B cell (primary cell): ENCODE results near the gene PLXNB1. TPM values are rescaled to one million over a fixed set of nuclear protein-coding genes. Genes with fewer than 3 reads are reported as not detected.

Experiments used
- ATAC-seq: fragments of 200-7000 bp; cut with Tn5 transposase; one replicate; pipeline ENCODE4 v1.10.0; 2021; ENCODE audit warnings: low read depth, mild to moderate bottlenecking, moderate number of reproducible peaks, moderate library complexity
- CTCF ChIA-PET: fragments of 350-600 bp; sonication (Branson Sonifier 250); formaldehyde crosslinking; loops from one replicate; lab custom pipeline; 2021; ENCODE audit warnings: antibody characterized with exemption, inconsistent platforms; lab: Charles Lee
- POLR2A ChIA-PET: fragments of 350-600 bp; sonication (Branson Sonifier 250); formaldehyde crosslinking; loops from one replicate; lab custom pipeline; 2021; ENCODE audit warnings: antibody characterized with exemption; lab: Charles Lee
- DNase-seq: peaks from one replicate; pipeline ENCODE4 v3.0.0; 2013
- H2AFZ ChIP-seq: 2 replicates; pipeline ENCODE4 v1.6.1; 2012; ENCODE audit warnings: mild to moderate bottlenecking, low read depth, low read length; ENCODE audit not compliant: insufficient read depth, poor library complexity, severe bottlenecking
- H3K27ac ChIP-seq, 2 donors: 1 replicate in 1 of 2; 2 replicates in 1 of 2; pipeline ENCODE4 v1.5.1; 2012 to 2013; ENCODE audit warnings: low read length in 2 of 2, mild to moderate bottlenecking in 2 of 2, moderate library complexity in 1 of 2
- H3K27me3 ChIP-seq, 4 experiments: fragments of 200-600 bp in 1 of 4; sonication (generic) in 1 of 4; replicated peaks in 1 of 4; 1 replicate in 2 of 4; 2 replicates in 2 of 4; pipeline versions ENCODE4 v1.6.1 to v1.7.0; 2013 to 2016; ENCODE audit warnings: low read length in 3 of 4, mild to moderate bottlenecking in 2 of 4, mixed read lengths in 1 of 4, moderate library complexity in 1 of 4; ENCODE audit not compliant: insufficient read depth in 4 of 4, control insufficient read depth in 3 of 4; ENCODE audit errors: control extremely low read depth in 1 of 4
- H3K36me3 ChIP-seq, 2 experiments: replicated peaks in 1 of 2; 1 replicate in 1 of 2; 2 replicates in 1 of 2; pipeline versions ENCODE4 v1.6.1 to v1.7.1; 2013; ENCODE audit warnings: low read length in 1 of 2; ENCODE audit not compliant: insufficient read depth in 2 of 2, control insufficient read depth in 1 of 2; ENCODE audit errors: control extremely low read depth in 1 of 2, extremely low read depth in 1 of 2
- H3K4me1 ChIP-seq, 2 donors: fragments of 200-600 bp in 1 of 2; sonication (generic) in 1 of 2; 1 replicate in 1 of 2; 2 replicates in 1 of 2; pipeline versions ENCODE4 v1.5.1 to v1.6.1; 2013 to 2017; ENCODE audit warnings: low read length in 2 of 2; ENCODE audit not compliant: control insufficient read depth in 2 of 2, insufficient read depth in 2 of 2
- H3K4me2 ChIP-seq: replicated peaks from 2 replicates; pipeline ENCODE3; 2012; ENCODE audit warnings: mild to moderate bottlenecking, low read depth, low read length; ENCODE audit not compliant: poor library complexity, severe bottlenecking
- H3K4me3 ChIP-seq, 5 experiments: fragments of 200-600 bp in 1 of 5; sonication (generic) in 1 of 5; 1 replicate in 3 of 5; 2 replicates in 2 of 5; pipeline versions ENCODE4 v1.5.1 to v1.7.0; 2011 to 2016; ENCODE audit warnings: low read length in 4 of 5, mild to moderate bottlenecking in 4 of 5, low read depth in 2 of 5, control low read depth in 1 of 5, moderate library complexity in 1 of 5; ENCODE audit not compliant: insufficient read depth in 1 of 5; ENCODE audit errors: control extremely low read depth in 1 of 5, extremely low read depth in 1 of 5
- H3K79me2 ChIP-seq: fragments of 200-600 bp; sonication (generic); one replicate; pipeline ENCODE4 v1.6.0; 2016; ENCODE audit warnings: low read length; ENCODE audit not compliant: control insufficient read depth, insufficient read depth
- H3K9ac ChIP-seq: fragments of 200-600 bp; sonication (generic); 2 replicates; pipeline ENCODE4 v1.6.1; 2017; ENCODE audit warnings: mild to moderate bottlenecking, low read length, moderate library complexity
- H3K9me3 ChIP-seq, 3 donors: one replicate each; pipeline versions ENCODE4 v1.6.1 to v1.7.1; 2013; ENCODE audit warnings: low read length in 2 of 3; ENCODE audit not compliant: control insufficient read depth in 2 of 3, insufficient read depth in 1 of 3; ENCODE audit errors: control extremely low read depth in 1 of 3
- H4K20me1 ChIP-seq: 2 replicates; pipeline ENCODE4 v1.6.0; 2012; ENCODE audit warnings: mild to moderate bottlenecking, low read length; ENCODE audit not compliant: insufficient read depth, control insufficient read depth, poor library complexity, severe bottlenecking
- H3K27ac Mint-ChIP-seq: one replicate; pipeline ENCODE4 v1.8.0; 2021; ENCODE audit warnings: mixed read lengths
- H3K27me3 Mint-ChIP-seq: one replicate; pipeline ENCODE4 v1.8.0; 2021; ENCODE audit warnings: mixed read lengths
- H3K4me1 Mint-ChIP-seq: one replicate; pipeline ENCODE4 v1.8.0; 2021; ENCODE audit warnings: mixed read lengths
- H3K4me3 Mint-ChIP-seq: one replicate; pipeline ENCODE4 v1.8.0; 2021; ENCODE audit warnings: mixed read lengths
- H3K9me3 Mint-ChIP-seq: one replicate; pipeline ENCODE4 v1.8.0; 2022; ENCODE audit warnings: mixed read lengths; ENCODE audit not compliant: insufficient read depth
- CTCF ChIP-seq: fragments of 200-600 bp; IDR thresholded peaks from one replicate; pipeline ENCODE4 v1.8.0; 2022; ENCODE audit warnings: antibody characterized with exemption, mild to moderate bottlenecking
- EZH2 ChIP-seq: IDR thresholded peaks from 2 replicates; pipeline ENCODE4 v1.6.1; 2012; ENCODE audit warnings: borderline replicate concordance, low read depth, mild to moderate bottlenecking, moderate library complexity, low read length; ENCODE audit not compliant: insufficient read depth, poor library complexity, severe bottlenecking
- WGBS: methylation state at CpG from one replicate; pipeline ENCODE4 v1.1.5; 2013; ENCODE audit warnings: missing lambda C conversion rate; ENCODE audit not compliant: insufficient coverage; 5-methylcytosine and 5-hydroxymethylcytosine counted together
- intact Hi-C: fragments of 100-400 bp; cut with micrococcal nuclease; formaldehyde crosslinking; loops from one replicate; pipeline ENCODE4 v1.10.0; 2022
- polyA plus RNA-seq: library from polyadenylated mRNA; depleted of rRNA; stranded (reverse); fragments of >200 nt; gene quantifications from 2 replicates; pipeline ENCODE4 v1.2.3, GENCODE V29; 2012
- total RNA-seq, 2 donors: library from RNA; stranded (reverse); fragments of 120-200 nt in 1 of 2; gene quantifications; 1 replicate in 1 of 2; 2 replicates in 1 of 2; pipeline versions ENCODE4 v1.2.3 to v1.2.4, GENCODE V29; 2013 to 2022

The PLXNB1 gene
- total and polyA plus RNA-seq, 2 donors (not counting 1 experiment from before 2014, with no cell fraction given): 0.95 to 5.0 TPM

- Mint-ChIP-seq H3K4me1 (no peaks in the 10 kb centered on the region), H3K9me3 (no peaks in the 10 kb centered on the region), H3K27me3 (no peaks in the 10 kb centered on the region), H3K27ac (no peak overlapping the region), H3K4me3 (no peak overlapping the region)
- ChIA-PET CTCF (no interaction called here), POLR2A (no interaction called here)
- ATAC-seq (no peak), DNase-seq (no peak)
- WGBS: 95% methylated on average over 14 of the region's 14 CpGs
- no peak overlapping the region for H3K4me2 ChIP-seq
- no peaks in the 10 kb centered on the region for H4K20me1 ChIP-seq
- TF ChIP-seq EZH2 (no peak), CTCF (no peak)
- no peaks in the 10 kb centered on the region for H3K9me3 ChIP-seq
- intact Hi-C loops: no loop called here
- no peaks in the 10 kb centered on the region for H3K79me2 ChIP-seq
- H2AFZ ChIP-seq: no peak overlapping the region
- no peak overlapping the region for H3K9ac ChIP-seq
- no peaks in the 10 kb centered on the region for H3K27me3 ChIP-seq
- H3K4me1 ChIP-seq: no peaks in the 10 kb centered on the region
- no peak overlapping the region for H3K27ac ChIP-seq
- no peak overlapping the region for H3K4me3 ChIP-seq
- no peaks in the 10 kb centered on the region for H3K36me3 ChIP-seq
Measured at GRCh38 chr3:48417529-48418108, 12.3 kb downstream of the PLXNB1 start.

GRCh38 chr3:48416546-48416945, 13.3 kb downstream of the PLXNB1 start:
- no peaks in the 10 kb centered on the region for H4K20me1 ChIP-seq
- H3K9me3 ChIP-seq: no peaks in the 10 kb centered on the region
- no peak overlapping the region for H2AFZ ChIP-seq
- no peaks in the 10 kb centered on the region for H3K4me1 Mint-ChIP-seq
- H3K9ac ChIP-seq: no peak overlapping the region
- no peak overlapping the region for H3K27ac Mint-ChIP-seq
- intact Hi-C loops: no loop called here
- H3K4me3 ChIP-seq: no peak overlapping the region
- POLR2A ChIA-PET: no interaction called here
- no peak overlapping the region for H3K27ac ChIP-seq
- no peak overlapping the region for H3K4me2 ChIP-seq
- ATAC-seq (no peak), DNase-seq (no peak)
- no peak for TF ChIP-seq CTCF
- TF ChIP-seq EZH2: no peak
- 93% methylated on average over 4 of the region's 4 CpGs for WGBS
- H3K79me2 ChIP-seq: no peaks in the 10 kb centered on the region
- H3K27me3 Mint-ChIP-seq: no peaks in the 10 kb centered on the region
- H3K4me1 ChIP-seq: no peaks in the 10 kb centered on the region
- CTCF ChIA-PET: interaction anchor here (1.2 kb wide), 1 partner anchor 16 kb away, joined by 3 read pairs; no protein-coding TSS in a partner anchor
- H3K27me3 ChIP-seq: no peaks in the 10 kb centered on the region
- no peaks in the 10 kb centered on the region for H3K36me3 ChIP-seq
- H3K4me3 Mint-ChIP-seq: no peak overlapping the region
- H3K9me3 Mint-ChIP-seq: no peaks in the 10 kb centered on the region
